HCT116 (cell line): ENCODE data around the gene ANKMY2. TPM values are rescaled to one million over a fixed set of nuclear protein-coding genes. Genes with fewer than 3 reads are reported as not detected.

Experiments used
- ATAC-seq: fragments of 200-7000 bp; cut with Tn5 transposase; 2 replicates; pipeline ENCODE4 v1.9.1; 2020; ENCODE audit warnings: mild to moderate bottlenecking, moderate library complexity
- BruUV-seq: library from RNA; stranded (reverse); fragments of 400-500 nt; replicated peaks from 2 replicates; lab custom pipeline; 2021; lab: Mats Ljungman, UMichigan
- CTCF ChIA-PET: fragments of 300-600 bp; sonication (Branson Sonifier 250); formaldehyde crosslinking; loops from one replicate; lab custom pipeline; 2021; ENCODE audit warnings: antibody characterized with exemption; lab: Charles Lee
- POLR2A ChIA-PET: fragments of 300-600, 350-600 bp; sonication (Branson Sonifier 250); formaldehyde crosslinking; loops from one replicate; lab custom pipeline; 2021; ENCODE audit warnings: antibody characterized with exemption; lab: Charles Lee
- RAD21 ChIA-PET, 2 experiments: fragments of 300-600 bp; sonication (Branson Sonifier 250); formaldehyde crosslinking; loops; one replicate each; lab custom pipeline; 2023; ENCODE audit warnings: low total read pairs in 2 of 2; ENCODE audit not compliant: uncharacterized antibody in 2 of 2, unreplicated experiment in 2 of 2, low non-redundant PET in 1 of 2; lab: Charles Lee
- DNase-seq: peaks from one replicate; pipeline ENCODE4 v3.0.0-alpha.2; 2010; ENCODE audit warnings: low read depth, low spot score
- H2AFZ ChIP-seq: fragments of 200-600 bp; shearing (Covaris generic), sonication (generic); 2 replicates; pipeline ENCODE4 v1.6.1; 2017; ENCODE audit warnings: low read depth, mixed run types, mixed read lengths, antibody characterized with exemption, low read length; ENCODE audit not compliant: poor library complexity, severe bottlenecking
- H3K27ac ChIP-seq: 2 replicates; pipeline ENCODE4 v1.5.1; 2012; ENCODE audit warnings: low read depth, low read length
- H3K27me3 ChIP-seq: fragments of 200-600 bp; sonication (generic); 2 replicates; pipeline ENCODE4 v1.6.1; 2016; ENCODE audit warnings: mixed run types, low read length, mixed read lengths; ENCODE audit not compliant: insufficient read depth
- H3K36me3 ChIP-seq, 2 experiments: fragments of 200-500 bp in 1 of 2; fragments of 200-600 bp in 1 of 2; sonication (Bioruptor generic) in 1 of 2; sonication (generic) in 1 of 2; 2 replicates each; pipeline versions ENCODE4 v1.5.1 to v1.6.1; 2014 to 2016; ENCODE audit warnings: low read length in 2 of 2, inconsistent platforms in 1 of 2, mixed read lengths in 1 of 2, mixed run types in 1 of 2; ENCODE audit not compliant: insufficient read depth in 2 of 2, control insufficient read depth in 1 of 2
- H3K4me1 ChIP-seq, 2 experiments: fragments of 200-600 bp in 1 of 2; sonication (generic) in 1 of 2; 2 replicates each; pipeline versions ENCODE4 v1.5.1 to v1.6.1; 2012 to 2017; ENCODE audit warnings: low read length in 2 of 2, inconsistent platforms in 1 of 2, mild to moderate bottlenecking in 1 of 2, mixed read lengths in 1 of 2, mixed run types in 1 of 2, moderate library complexity in 1 of 2; ENCODE audit not compliant: insufficient read depth in 2 of 2, control insufficient read depth in 1 of 2
- H3K4me2 ChIP-seq: fragments of 200-600 bp; sonication (generic); 2 replicates; pipeline ENCODE4 v1.6.1; 2017; ENCODE audit warnings: mixed run types, low read length, mixed read lengths
- H3K4me3 ChIP-seq, 2 experiments: fragments of 200-600 bp in 1 of 2; sonication (generic) in 1 of 2; replicated peaks in 1 of 2; 2 replicates each; pipeline ENCODE4 v1.5.1; 2011 to 2016; ENCODE audit warnings: low read length in 2 of 2, control low read depth in 1 of 2, low read depth in 1 of 2, mild to moderate bottlenecking in 1 of 2, mixed read lengths in 1 of 2, mixed run types in 1 of 2
- H3K79me2 ChIP-seq: fragments of 200-600 bp; sonication (generic); 2 replicates; pipeline ENCODE4 v1.6.1; 2017; ENCODE audit warnings: mild to moderate bottlenecking, mixed run types, low read length, moderate library complexity, mixed read lengths; ENCODE audit not compliant: insufficient read depth
- H3K9ac ChIP-seq: fragments of 200-600 bp; sonication (generic); 2 replicates; pipeline ENCODE4 v1.6.1; 2016; ENCODE audit warnings: low read length, mixed read lengths
- H3K9me2 ChIP-seq: fragments of 200-600 bp; sonication (generic), shearing (Covaris generic); 2 replicates; pipeline ENCODE4 v1.6.1; 2017; ENCODE audit warnings: mixed run types, mild to moderate bottlenecking, moderate library complexity; ENCODE audit not compliant: insufficient read depth
- H3K9me3 ChIP-seq, 2 experiments: fragments of 200-500 bp in 1 of 2; fragments of 200-600 bp in 1 of 2; sonication (Bioruptor generic) in 1 of 2; sonication (generic) in 1 of 2; 2 replicates each; pipeline ENCODE4 v1.6.1; 2014 to 2017; ENCODE audit warnings: low read length in 2 of 2, mixed read lengths in 2 of 2, inconsistent platforms in 1 of 2, low read depth in 1 of 2, mild to moderate bottlenecking in 1 of 2, mixed run types in 1 of 2, moderate library complexity in 1 of 2; ENCODE audit not compliant: control insufficient read depth in 1 of 2, insufficient read depth in 1 of 2
- H4K20me1 ChIP-seq: fragments of 200-600 bp; sonication (generic), shearing (Covaris generic); 2 replicates; pipeline ENCODE4 v1.6.1; 2017; ENCODE audit warnings: mixed run types, mild to moderate bottlenecking, moderate library complexity; ENCODE audit not compliant: insufficient read depth
- EZH2phosphoT487 ChIP-seq: fragments of 200-600 bp; IDR thresholded peaks from 2 replicates; pipeline ENCODE4 v1.6.1; 2018; ENCODE audit warnings: antibody characterized with exemption, borderline replicate concordance
- RAD21 ChIP-seq: IDR thresholded peaks from 2 replicates; pipeline ENCODE4 v1.6.1; 2012; ENCODE audit warnings: low read depth, mild to moderate bottlenecking
- SIN3A ChIP-seq: IDR thresholded peaks from 2 replicates; pipeline ENCODE4 v1.6.1; 2012; ENCODE audit warnings: low read depth
- TCF7L2 ChIP-seq: IDR thresholded peaks from 2 replicates; pipeline ENCODE4 v1.7.0; 2011; ENCODE audit warnings: borderline replicate concordance, inconsistent platforms; ENCODE audit not compliant: insufficient read depth, insufficient read length; ENCODE audit errors: extremely low read depth
- intact Hi-C: fragments of 100-400 bp; cut with micrococcal nuclease; formaldehyde crosslinking; loops from 2 replicates; pipeline ENCODE4 v1.10.0; 2022
- total RNA-seq: library from RNA; stranded (reverse); gene quantifications from one replicate; pipeline ENCODE4 v1.2.1, GENCODE V29; 2021; ENCODE audit not compliant: unreplicated experiment
- TF ChIP-seq, protein P1 (sequence below), 3 experiments: fragments of 200-600 bp in 1 of 3; sonication (generic) in 1 of 3; IDR thresholded peaks in 2 of 3; conservative IDR thresholded peaks in 1 of 3; 2 replicates each; pipeline ENCODE4 v1.5.1; 2012 to 2017; ENCODE audit warnings: low read depth in 2 of 3, low read length in 2 of 3, antibody characterized with exemption in 1 of 3, borderline replicate concordance in 1 of 3, control low read depth in 1 of 3, mild to moderate bottlenecking in 1 of 3, mixed read lengths in 1 of 3, mixed run types in 1 of 3, moderate library complexity in 1 of 3; ENCODE audit not compliant: insufficient read depth in 1 of 3

ANKMY2 gene
- total RNA-seq, 1 experiment from 2014 or later = 24.9 TPM

DNA sequence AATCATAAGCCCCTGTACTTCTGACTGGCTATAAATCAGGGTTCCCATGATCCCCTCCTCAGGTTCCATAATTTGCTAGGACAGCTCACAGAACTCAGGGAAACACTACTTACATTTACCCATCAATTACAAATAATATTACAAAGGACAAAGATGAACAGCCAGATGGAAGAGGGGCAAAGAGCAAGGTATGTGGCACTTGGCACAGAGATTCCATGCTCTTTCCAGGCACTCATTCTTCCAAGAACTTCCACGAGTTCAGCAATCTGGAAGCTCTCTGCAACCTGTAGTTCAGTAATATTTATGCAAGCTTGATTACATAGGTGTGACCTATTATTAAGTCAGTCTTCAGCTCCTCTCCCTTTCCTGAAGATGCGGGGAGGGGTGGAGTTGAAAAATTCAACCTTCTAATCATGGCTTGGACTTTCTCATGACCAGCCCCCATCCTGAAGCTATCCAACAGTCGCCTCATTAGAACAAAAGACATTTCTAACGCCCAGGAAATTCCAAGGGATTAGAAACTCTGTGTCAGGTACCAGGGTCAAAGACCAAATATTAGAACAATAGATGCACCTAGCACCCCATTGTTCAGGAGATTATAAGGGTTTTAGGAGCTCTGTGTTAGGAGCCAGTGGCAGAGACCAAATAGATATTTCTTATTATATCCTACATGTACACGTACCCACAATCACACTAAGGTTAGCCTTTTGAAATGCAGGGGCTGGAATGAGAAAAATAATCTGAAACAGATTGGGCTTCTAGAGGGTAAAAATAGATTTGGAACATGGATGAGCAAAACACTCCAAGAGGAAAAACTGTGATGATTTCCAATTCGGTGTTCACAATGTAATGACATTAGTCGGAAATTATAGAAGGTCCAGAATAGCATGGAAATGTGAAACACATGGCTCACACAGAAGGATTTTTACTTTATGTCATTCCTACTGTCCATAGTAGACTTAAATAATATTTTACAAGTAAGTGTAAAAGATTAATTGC, 7.0 kb downstream of the ANKMY2 start:
- H3K79me2 ChIP-seq = peaks cover 53% of the 10 kb centered on the region
- H3K4me3 ChIP-seq = no peak overlapping the region
- peaks cover 0 to 4% of the 10 kb centered on the region in 2 experiments; a peak in 1 of 4 replicates for H3K4me1 ChIP-seq
- no TSS peak for BruUV-seq
- no peaks in the 10 kb centered on the region for H3K9me2 ChIP-seq
- no peaks in the 10 kb centered on the region for H3K9me3 ChIP-seq
- H3K27me3 ChIP-seq = no peaks in the 10 kb centered on the region
- ATAC-seq = no peak
- RAD21 ChIA-PET = no interaction called here
- CTCF ChIA-PET = no interaction called here
- no peaks in the 10 kb centered on the region for H4K20me1 ChIP-seq
- H3K9ac ChIP-seq = no peak overlapping the region
- POLR2A ChIA-PET = interaction anchor here (0.6 kb wide), 1 partner anchor 461 kb away, joined by 3 read pairs; no protein-coding TSS in a partner anchor
- no peak for DNase-seq
- H2AFZ ChIP-seq = no peak overlapping the region
- TF ChIP-seq TCF7L2 = no peak
- no peak for TF ChIP-seq RAD21
- TF ChIP-seq EZH2phosphoT487 = no peak
- no peak for TF ChIP-seq SIN3A
- TF ChIP-seq, protein P1, sequence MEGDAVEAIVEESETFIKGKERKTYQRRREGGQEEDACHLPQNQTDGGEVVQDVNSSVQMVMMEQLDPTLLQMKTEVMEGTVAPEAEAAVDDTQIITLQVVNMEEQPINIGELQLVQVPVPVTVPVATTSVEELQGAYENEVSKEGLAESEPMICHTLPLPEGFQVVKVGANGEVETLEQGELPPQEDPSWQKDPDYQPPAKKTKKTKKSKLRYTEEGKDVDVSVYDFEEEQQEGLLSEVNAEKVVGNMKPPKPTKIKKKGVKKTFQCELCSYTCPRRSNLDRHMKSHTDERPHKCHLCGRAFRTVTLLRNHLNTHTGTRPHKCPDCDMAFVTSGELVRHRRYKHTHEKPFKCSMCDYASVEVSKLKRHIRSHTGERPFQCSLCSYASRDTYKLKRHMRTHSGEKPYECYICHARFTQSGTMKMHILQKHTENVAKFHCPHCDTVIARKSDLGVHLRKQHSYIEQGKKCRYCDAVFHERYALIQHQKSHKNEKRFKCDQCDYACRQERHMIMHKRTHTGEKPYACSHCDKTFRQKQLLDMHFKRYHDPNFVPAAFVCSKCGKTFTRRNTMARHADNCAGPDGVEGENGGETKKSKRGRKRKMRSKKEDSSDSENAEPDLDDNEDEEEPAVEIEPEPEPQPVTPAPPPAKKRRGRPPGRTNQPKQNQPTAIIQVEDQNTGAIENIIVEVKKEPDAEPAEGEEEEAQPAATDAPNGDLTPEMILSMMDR (IDR thresholded peaks at IDR 0.05 in 2 of 3, conservative IDR thresholded peaks at IDR 0.05 in 1 of 3; ENCODE audit: borderline replicate concordance in 1 of 3, insufficient read depth in 1 of 3, low read depth in 2 of 3, low read length in 2 of 3) = no peak
- no peak overlapping the region for H3K27ac ChIP-seq
- intact Hi-C loops = no loop called here
- H3K36me3 ChIP-seq = no peaks in the 10 kb centered on the region; a peak in 2 of 4 replicates
- H3K4me2 ChIP-seq = no peak overlapping the region
